ENCODE results near the gene UBALD1. TPM values are rescaled to one million over a fixed set of nuclear protein-coding genes. Genes with fewer than 3 reads are reported as not detected.

UBALD1 gene
- total and polyA plus RNA-seq, 2 donors (not counting 1 experiment from before 2014, with no cell fraction given): 25.6 to 31.7 TPM

- no peaks in the 10 kb centered on the region for H3K36me3 ChIP-seq (replicated peaks in 1 of 2; ENCODE audit: control extremely low read depth in 1 of 2, control insufficient read depth in 1 of 2, extremely low read depth in 1 of 2, insufficient read depth in 2 of 2, low read length in 1 of 2)
- H3K27me3 Mint-ChIP-seq: peaks cover 11% of the 10 kb centered on the region
- intact Hi-C loops (cut with micrococcal nuclease): no loop called here
- H3K79me2 ChIP-seq (ENCODE audit: control insufficient read depth, insufficient read depth, low read length): no peaks in the 10 kb centered on the region
- no peak overlapping the region for H3K4me3 Mint-ChIP-seq
- no peak for ATAC-seq (ENCODE audit: low read depth)
- no peaks in the 10 kb centered on the region for H3K4me1 Mint-ChIP-seq
- H3K27ac Mint-ChIP-seq: no peak overlapping the region
- WGBS (ENCODE audit: insufficient coverage): 100% methylated on average over 1 of the region's 6 CpGs
- no peak for DNase-seq
- ChIA-PET CTCF (interaction anchor here (0.7 to 1.5 kb wide), 2 partner anchors 80 to 83 kb away, joined by 4 to 7 read pairs; no protein-coding TSS in a partner anchor), POLR2A (no interaction called here)
- no peak overlapping the region for H3K4me2 ChIP-seq (replicated peaks; ENCODE audit: low read depth, low read length, poor library complexity, severe bottlenecking)
- H3K4me3 ChIP-seq (ENCODE audit: control extremely low read depth in 1 of 5, extremely low read depth in 1 of 5, insufficient read depth in 1 of 5, low read depth in 2 of 5, low read length in 4 of 5): no peak overlapping the region
- peaks cover 0 to 7% (median 0%) of the 10 kb centered on the region in 3 donors for H3K9me3 ChIP-seq (ENCODE audit: control extremely low read depth in 1 of 3, control insufficient read depth in 2 of 3, insufficient read depth in 1 of 3, low read length in 2 of 3)
- TF ChIP-seq EZH2 (IDR thresholded peaks at IDR 0.05; ENCODE audit: borderline replicate concordance, insufficient read depth, low read depth, low read length, poor library complexity, severe bottlenecking) (no peak), CTCF (IDR thresholded peaks at IDR 0.05) (no peak)
- H3K4me1 ChIP-seq (ENCODE audit: control insufficient read depth in 2 of 2, insufficient read depth in 2 of 2, low read length in 2 of 2): peaks cover 0 to 6% of the 10 kb centered on the region in 2 donors
- no peaks in the 10 kb centered on the region for H3K9me3 Mint-ChIP-seq (ENCODE audit: insufficient read depth)
- H4K20me1 ChIP-seq (ENCODE audit: control insufficient read depth, insufficient read depth, low read length, poor library complexity, severe bottlenecking): no peaks in the 10 kb centered on the region
- H3K9ac ChIP-seq (ENCODE audit: low read length): no peak overlapping the region
- no peak overlapping the region for H3K27ac ChIP-seq (ENCODE audit: low read length in 2 of 2)
- H3K27me3 ChIP-seq (replicated peaks in 1 of 4; ENCODE audit: control extremely low read depth in 1 of 4, control insufficient read depth in 3 of 4, insufficient read depth in 4 of 4, low read length in 3 of 4): peaks cover 0 to 13% (median 0%) of the 10 kb centered on the region in 4 experiments
- no peak overlapping the region for H2AFZ ChIP-seq (ENCODE audit: insufficient read depth, low read depth, low read length, poor library complexity, severe bottlenecking)
Measured at GRCh38 chr16:4588961-4589360, 25.7 kb downstream of the UBALD1 start.

GRCh38 chr16:4588386-4588785, 26.3 kb downstream of the UBALD1 start:
- DNase-seq (no peak), ATAC-seq (ENCODE audit: low read depth) (no peak)
- H3K27me3 ChIP-seq (replicated peaks in 1 of 4; ENCODE audit: control extremely low read depth in 1 of 4, control insufficient read depth in 3 of 4, insufficient read depth in 4 of 4, low read length in 3 of 4): peaks cover 0 to 13% (median 0%) of the 10 kb centered on the region in 4 experiments
- no peaks in the 10 kb centered on the region for H3K9me3 Mint-ChIP-seq (ENCODE audit: insufficient read depth)
- H2AFZ ChIP-seq (ENCODE audit: insufficient read depth, low read depth, low read length, poor library complexity, severe bottlenecking): no peak overlapping the region
- no peak overlapping the region for H3K27ac ChIP-seq (ENCODE audit: low read length in 2 of 2)
- no peak overlapping the region for H3K27ac Mint-ChIP-seq
- no peak overlapping the region for H3K9ac ChIP-seq (ENCODE audit: low read length)
- ChIA-PET CTCF (interaction anchor here (0.7 to 1.5 kb wide), 2 partner anchors 80 to 83 kb away, joined by 4 to 7 read pairs; no protein-coding TSS in a partner anchor), POLR2A (no interaction called here)
- H4K20me1 ChIP-seq (ENCODE audit: control insufficient read depth, insufficient read depth, low read length, poor library complexity, severe bottlenecking): no peaks in the 10 kb centered on the region
- no peak for TF ChIP-seq CTCF (IDR thresholded peaks at IDR 0.05)
- TF ChIP-seq EZH2 (IDR thresholded peaks at IDR 0.05; ENCODE audit: borderline replicate concordance, insufficient read depth, low read depth, low read length, poor library complexity, severe bottlenecking): no peak
- H3K9me3 ChIP-seq (ENCODE audit: control extremely low read depth in 1 of 3, control insufficient read depth in 2 of 3, insufficient read depth in 1 of 3, low read length in 2 of 3): peaks cover 0 to 7% (median 0%) of the 10 kb centered on the region in 3 donors
- no peak overlapping the region for H3K4me2 ChIP-seq (replicated peaks; ENCODE audit: low read depth, low read length, poor library complexity, severe bottlenecking)
- WGBS (ENCODE audit: insufficient coverage): 83% methylated on average over 2 of the region's 2 CpGs
- no peak overlapping the region for H3K4me3 ChIP-seq (ENCODE audit: control extremely low read depth in 1 of 5, extremely low read depth in 1 of 5, insufficient read depth in 1 of 5, low read depth in 2 of 5, low read length in 4 of 5)
- peaks cover 11% of the 10 kb centered on the region for H3K27me3 Mint-ChIP-seq
- H3K4me1 ChIP-seq (ENCODE audit: control insufficient read depth in 2 of 2, insufficient read depth in 2 of 2, low read length in 2 of 2): peaks cover 0 to 6% of the 10 kb centered on the region in 2 donors
- no peaks in the 10 kb centered on the region for H3K4me1 Mint-ChIP-seq
- no peaks in the 10 kb centered on the region for H3K79me2 ChIP-seq (ENCODE audit: control insufficient read depth, insufficient read depth, low read length)
- no peaks in the 10 kb centered on the region for H3K36me3 ChIP-seq (replicated peaks in 1 of 2; ENCODE audit: control extremely low read depth in 1 of 2, control insufficient read depth in 1 of 2, extremely low read depth in 1 of 2, insufficient read depth in 2 of 2, low read length in 1 of 2)
- intact Hi-C loops (cut with micrococcal nuclease): no loop called here
- no peak overlapping the region for H3K4me3 Mint-ChIP-seq
